Measurements from ENCODE around the gene SCN5A.
A peak's percentile ranks its signal among the peaks of the same experiment; 100 is the strongest.

Gene SCN5A

DNA sequence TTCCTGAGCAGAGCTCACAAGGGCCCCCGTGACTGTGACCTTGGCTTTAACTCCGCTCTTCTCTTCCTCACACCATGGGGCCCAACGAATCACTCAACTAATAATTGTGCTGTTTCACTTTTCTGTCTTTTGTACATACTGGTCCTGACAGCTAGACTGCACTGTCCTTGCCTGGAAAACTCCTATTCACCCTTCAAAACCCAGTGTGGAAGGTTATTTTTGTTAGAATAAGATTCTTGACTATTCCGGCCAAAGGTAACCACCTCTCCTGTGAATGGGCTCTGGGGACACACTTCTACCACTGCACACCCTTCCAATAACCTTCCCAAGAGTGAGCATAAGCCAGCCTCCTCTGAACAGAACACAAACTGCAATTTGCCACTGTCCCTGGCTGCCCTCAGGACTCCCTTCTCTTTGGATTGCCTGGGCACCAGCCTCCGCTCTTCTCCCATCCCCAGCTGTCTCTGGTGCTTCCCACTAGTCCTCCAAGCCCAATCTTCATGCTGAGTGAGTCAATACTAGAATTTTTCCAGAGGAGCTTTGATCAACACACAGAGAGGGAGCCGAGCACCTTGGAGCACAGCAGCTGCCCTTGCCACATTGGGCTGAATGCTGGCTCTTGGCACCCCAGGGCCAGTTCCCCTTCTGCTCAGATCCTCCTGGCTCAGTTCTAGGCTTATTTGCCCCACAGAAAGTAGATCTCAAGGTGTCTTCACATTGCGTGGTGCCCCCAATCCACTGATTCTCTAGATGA, 2.1 kb downstream of the SCN5A start:
- DNase-seq (ENCODE audit: low spot score) = no peak

DNA sequence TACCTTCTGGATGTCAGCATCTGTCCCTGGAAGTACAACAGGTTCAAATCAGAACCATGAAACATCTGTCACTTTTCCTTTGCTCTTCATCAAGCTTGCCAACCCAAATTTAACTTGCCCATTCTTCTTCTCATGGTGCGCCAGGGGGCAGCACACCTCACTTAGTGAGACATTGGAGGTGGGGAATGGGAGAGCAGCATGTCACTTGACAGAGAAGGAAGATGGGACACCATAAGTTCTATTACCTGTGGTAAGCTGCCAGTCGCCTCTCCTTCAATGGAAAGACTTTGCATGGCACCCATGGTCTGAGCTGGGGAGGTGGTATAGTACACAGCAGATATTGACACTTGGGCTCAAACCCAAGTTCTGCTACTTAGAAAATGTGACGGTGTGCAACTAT, 2.9 kb downstream of the SCN5A start:
- DNase-seq (ENCODE audit: low spot score) = peak; percentile 44

DNA sequence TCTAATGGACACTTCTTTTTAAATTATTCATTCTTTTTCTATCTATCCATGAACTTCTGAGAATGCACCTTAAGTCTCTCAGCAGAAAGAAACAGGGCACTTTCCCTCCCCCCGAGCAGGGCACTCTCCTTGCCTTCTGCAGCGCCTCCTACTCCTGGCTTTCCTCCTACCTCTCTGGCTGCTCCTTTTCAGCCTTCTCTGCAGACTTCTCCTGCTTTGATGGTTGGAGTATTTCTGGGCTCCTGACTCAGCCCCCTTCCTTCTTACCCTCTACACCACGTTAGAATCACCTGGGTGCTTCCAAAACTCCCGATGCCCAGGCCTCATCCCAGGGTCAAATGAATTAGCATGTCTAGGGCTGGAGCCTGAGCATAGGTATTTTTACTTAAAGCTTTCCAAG, 3.4 kb downstream of the SCN5A start:
- no peak for DNase-seq (ENCODE audit: low spot score)

DNA sequence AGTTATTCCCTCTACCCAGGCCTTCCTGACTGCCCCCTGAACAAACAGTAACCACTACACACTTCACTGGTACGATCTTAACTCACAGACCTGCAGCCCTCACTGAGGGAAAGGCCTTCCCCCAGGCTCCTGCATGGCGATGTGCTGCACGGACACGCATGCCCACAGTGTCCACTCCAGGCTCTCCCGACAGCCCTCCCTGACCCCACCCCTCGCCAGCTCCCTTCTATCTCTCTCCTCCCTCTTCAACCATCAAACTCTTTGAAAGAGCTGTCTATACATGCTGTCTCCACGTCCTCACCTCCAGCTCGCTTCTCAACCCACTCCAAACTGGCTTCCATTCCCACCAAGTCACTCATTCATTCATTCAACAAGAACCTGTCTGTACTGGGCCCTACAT, 3.9 kb downstream of the SCN5A start:
- peak; percentile 2 for DNase-seq (ENCODE audit: low spot score)

DNA sequence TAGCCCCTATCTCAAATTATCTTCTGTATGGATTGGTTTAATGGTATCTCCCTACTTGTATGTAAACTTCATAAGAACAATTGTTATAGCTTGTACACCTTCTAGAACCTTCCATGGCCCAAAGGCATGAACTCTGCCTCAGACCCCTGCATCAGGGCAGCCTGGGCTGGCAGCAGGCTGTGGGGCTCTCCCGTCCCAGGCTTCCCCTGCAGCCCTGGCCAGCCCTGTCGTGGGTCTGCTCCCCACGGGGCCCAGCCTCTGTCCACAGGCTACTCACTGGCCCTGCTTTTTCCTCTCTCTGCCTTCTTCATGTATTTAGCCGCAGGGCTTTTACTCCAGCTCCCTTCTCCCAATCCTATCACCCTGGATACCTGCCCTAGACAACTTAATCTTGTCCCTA, 4.4 kb downstream of the SCN5A start:
- DNase-seq (ENCODE audit: low spot score) = peak; percentile 38

DNA sequence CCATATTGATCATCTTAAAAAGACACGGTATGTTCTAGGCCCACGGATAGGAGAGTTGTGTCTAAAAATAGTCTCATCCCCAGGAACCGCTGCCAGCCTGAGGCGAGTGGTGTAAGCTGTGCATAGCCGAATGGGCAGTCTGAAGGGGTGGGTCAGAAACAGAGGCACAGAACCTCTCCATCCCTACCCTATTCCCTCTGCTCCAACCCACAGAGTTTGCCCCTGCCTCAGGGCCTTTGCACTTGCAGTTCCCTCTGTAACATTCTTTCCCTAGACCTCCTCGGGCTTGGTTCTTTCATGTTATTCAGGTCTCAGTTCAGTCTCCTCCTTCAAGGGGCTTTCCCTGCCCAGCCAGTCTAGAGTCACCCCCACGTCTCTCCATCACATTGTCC, 4.8 kb downstream of the SCN5A start:
- peak; percentile 34 for DNase-seq (ENCODE audit: low spot score)

DNA sequence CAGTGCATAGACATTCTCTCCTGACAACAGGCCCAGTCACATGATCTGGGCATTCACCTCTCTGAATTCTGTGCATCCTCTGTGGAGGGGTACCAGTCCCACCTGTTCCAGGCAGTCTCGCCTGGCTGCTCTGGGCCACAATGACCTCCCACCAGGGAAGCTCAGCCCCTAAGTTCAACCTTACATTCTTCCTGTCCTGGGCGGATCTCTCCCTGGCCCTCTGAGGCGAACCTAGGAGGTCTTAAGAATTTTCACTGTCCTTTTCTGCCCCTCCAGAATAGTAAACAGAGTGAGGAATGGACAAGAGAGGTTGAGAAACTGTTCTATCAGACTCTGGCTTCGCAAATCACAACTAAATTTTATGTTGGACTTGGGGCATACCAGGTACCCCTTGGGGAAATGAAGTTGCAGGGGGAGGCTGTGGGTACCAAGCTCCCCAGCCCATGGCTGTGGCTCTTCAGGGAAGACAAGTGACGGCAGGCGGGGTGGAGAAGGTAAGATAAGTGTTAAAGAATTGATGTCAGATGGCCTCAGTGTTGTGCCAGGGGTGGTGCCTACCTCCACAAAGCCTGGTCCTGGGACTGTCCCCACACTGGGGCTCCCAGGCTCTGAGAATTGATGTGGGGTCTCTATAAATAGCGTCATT, 5.3 kb downstream of the SCN5A start:
- peak; percentile 48 for DNase-seq (ENCODE audit: low spot score)

DNA sequence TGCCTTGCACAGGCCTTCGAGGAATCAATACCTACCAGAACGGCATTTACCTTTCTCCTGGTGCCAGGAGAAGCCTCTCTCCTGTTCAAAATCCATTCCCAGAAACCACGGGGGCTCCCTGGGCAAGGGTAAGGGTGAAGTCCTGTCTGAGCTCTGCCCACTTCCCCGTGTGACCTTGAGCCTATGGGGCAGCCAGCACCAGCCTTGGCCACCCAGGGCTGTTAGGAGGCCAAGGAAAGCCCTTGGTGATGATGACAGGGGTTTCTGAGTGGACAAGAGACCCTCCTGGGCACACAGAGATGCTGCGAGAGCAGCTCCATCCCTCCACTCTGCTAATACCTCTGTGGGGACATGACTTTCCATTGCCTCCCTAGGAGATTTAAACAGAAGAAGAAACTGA, 5.9 kb downstream of the SCN5A start:
- DNase-seq (ENCODE audit: low spot score) = peak; percentile 6

DNA sequence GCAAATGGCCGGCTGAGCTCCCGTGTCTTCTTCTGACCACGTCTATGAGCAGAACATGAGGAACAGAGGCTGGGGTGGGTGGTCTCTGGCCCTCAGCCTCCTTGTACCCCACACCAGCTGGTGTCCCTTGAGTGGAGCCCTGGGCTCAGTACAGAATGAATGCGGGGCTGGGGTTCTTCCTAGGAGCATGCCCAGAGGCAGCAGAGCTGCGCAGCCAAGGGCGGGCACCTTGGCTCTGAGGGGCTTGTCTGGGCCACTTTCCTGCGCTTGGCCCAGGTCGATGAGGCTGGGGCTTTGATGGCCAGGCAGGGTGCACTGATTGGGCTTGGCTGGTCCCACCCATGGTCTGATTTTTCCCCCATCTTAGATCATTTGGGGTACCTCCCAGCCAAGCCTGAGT, 6.4 kb downstream of the SCN5A start:
- DNase-seq (ENCODE audit: low spot score) = peak; percentile 18

DNA sequence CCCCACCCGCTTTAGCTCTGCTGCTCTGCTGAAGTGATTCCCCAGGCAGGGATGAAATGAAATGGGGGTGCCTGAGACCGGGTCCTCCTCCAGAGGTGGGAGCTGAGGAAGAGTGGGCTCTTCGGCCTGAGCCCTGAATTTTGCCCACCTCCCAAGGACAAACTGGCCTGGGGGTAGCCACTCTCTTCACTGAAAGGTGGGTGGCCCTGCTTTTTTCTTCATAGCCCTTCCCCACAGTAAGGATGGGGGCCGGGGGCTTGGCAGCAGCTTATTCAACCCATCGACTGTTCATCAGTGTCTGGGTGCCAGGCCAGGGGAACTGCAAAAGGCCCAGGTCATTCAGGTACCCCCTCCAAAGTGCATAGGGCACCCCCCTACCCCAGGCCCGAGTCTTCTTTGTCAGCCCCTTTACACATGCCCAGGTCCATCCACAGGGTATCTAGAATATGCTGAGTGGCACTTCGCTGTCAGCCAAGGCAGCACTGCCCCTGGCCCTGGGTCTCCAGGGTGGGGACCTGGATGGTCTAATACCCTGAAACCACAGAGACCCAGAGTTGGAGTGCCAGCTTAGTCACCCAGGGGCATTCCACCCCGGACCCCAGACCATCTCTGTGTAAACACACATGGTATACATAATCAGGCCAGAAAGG, 7.9 kb downstream of the SCN5A start:
- DNase-seq (ENCODE audit: low spot score) = peak; percentile 37

DNA sequence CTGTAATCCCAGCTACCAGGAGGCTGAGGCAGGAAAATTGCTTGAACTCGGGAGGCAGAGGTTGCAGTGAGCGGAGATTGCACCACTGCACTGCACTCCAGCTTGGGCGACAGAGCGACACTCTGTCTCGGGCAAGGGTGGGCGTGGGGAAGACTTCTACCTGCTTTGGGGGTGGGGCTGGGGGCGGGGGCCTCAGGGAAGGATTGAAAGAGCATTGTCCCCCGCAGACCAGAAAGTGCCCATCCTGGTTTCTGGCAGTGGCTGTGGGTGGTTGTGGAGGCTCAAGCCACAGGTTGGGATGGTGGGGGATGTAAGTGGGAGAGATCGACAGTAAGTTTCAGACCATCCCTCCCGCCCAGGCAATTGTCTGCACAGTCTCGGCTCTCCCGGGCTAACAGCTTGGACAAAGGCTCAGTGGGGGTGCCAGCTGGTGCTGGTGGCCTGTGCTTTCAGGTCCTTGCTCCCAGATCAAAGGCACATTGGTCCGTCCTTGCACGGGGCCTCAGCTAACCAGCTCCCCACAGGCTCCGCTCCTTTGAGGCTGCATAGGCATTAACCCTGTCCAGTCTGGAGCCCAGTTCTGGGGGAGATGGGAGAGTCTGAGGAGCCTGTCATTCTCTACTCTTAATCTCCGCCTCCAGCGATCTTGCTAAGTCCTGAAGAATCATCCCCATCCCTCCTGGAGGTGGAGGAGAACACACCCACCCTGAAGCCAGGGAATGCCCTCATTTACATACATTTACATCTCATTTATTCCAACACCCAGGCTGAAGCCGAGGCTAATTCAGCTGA, 8.6 kb downstream of the SCN5A start:
- no peak for DNase-seq (ENCODE audit: low spot score)

DNA sequence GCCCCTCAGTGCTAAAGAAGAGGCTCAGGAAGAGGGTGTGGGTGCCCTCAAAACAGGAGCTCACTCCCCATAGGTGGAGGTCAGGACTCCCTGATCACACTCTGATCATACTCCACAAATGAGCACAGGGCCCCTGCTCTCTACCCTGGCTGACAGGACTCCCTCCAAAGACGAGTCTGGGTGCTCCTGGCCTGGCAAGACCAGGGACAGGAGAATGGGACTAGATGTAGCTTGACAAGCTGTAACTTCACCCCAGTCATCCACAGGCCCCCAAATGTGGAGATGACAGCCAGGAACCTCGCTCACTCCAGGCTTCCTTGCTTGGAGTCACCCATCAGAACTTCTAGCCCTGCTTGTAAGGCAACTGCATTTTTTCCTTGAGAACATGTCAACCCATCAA, 11.1 kb downstream of the SCN5A start:
- DNase-seq (ENCODE audit: low spot score) = no peak

DNA sequence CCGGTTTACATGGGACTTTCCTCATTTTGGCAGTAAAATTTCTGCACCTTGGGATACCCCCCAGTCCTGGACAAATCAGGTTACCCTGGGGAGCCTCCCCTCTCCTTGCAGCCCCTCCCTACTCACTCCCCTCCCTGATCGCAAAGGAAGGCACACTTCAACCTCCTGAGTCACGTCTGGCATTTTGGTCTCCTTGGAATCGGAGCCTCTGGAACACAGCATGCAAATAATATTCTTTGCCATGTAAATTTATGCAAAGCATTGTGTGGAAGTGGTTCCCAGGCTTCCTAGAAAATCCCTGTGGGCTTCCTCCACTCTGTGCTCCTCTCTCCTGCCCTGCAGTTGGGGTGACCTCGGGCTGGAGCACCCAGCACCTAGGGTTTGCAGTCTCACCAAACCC, 11.6 kb downstream of the SCN5A start:
- DNase-seq (ENCODE audit: low spot score) = no peak

DNA sequence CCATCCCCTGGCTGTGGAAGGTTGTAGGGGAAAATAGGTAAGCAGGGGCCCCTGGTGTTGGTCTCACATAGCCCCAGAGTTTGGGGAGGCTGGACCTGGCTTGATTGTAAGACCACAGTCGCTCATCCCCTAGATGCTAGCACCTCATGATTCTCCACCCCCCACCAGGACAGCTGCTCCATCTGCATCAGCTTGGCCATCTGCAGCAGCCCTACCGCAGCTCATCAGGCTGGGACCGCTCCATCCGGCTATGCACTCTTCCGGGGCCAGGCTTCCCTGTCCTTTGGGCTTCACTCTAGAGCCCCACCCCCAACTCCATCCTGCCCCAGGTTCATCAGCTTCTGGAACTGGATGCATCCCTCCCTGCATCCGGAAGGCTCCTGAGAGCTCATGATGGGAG, 12.6 kb downstream of the SCN5A start:
- DNase-seq (ENCODE audit: low spot score) = no peak

DNA sequence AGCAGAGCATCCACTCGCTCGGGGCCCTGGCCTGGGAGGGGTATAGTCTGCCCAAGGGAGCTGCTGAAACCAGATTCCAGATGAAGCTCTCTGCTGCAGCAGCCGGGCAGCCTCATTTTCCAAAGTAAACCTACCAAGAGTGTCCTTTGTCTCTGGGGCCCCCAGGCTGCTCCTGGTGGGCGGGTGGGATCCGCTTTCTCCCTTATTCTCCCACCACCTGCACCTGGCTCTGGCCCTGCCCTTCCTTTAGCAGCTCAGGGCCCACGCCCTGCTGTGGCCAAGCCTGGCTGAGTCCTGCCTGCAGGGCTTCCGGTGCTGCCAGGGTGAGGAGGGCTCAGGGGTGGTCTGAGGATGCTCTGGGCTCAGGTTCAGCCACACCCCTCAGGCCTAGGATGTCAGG, 13.0 kb downstream of the SCN5A start:
- no peak for DNase-seq (ENCODE audit: low spot score)

DNA sequence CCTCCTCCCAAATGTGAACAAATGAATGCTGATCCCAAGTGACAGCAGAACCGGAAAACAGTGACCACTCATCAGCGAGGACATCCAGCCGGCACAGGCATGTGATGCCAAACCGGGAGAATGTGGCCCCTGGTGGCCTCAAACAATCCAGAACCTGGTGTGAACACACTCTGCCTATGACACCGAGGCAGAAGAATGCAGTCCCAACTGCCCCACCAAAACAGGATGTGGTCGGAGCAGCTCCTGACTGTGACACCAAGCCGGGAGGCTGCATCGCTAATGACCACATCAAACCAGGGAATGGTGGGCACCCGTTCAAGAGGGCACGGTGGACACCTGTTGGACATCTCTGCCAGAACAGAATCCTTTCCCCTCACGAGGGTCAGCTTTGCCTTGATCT, 15.4 kb downstream of the SCN5A start:
- DNase-seq (ENCODE audit: low spot score) = no peak

DNA sequence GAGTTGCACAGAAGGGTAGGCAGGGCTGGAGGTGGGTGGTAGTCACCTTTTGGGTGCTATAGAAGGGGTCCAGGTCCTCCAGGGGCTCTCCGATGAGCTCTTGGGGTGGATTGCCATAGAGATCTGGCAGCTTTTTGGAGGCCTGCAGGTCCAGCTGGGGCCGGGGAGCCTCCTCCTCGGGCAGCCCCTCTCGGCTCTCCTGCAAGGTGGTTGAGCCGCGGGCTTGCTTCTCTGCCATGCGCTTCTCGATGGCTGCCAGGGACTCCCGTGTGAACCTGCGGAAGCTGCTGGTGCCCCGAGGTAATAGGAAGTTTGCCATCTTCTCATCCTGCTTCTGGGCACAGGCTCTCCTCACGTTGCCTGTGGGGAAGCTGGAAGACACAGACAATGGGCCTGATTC, 16.5 kb downstream of the SCN5A start:
- DNase-seq (ENCODE audit: low spot score) = no peak

DNA sequence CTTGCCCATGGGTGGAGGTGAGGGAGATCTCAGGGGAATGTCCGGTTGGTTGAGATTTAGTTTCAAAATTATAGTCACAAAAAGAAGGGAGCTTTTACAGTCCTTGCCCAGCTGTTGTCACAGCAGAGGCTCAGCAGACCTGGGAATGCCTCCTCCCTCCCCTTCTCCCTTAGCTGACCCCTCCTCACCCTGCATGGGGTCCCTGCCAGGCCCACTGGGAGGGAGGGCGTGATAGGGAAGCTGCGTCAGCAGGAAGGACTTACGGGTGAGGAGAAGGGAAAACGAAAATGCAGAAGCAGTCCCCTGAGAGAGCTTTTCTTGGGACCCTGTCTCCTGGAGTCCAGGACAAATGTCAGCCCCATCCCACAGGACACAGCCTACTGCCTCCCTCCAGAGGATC, 18.9 kb downstream of the SCN5A start:
- no peak for DNase-seq (ENCODE audit: low spot score)

DNA sequence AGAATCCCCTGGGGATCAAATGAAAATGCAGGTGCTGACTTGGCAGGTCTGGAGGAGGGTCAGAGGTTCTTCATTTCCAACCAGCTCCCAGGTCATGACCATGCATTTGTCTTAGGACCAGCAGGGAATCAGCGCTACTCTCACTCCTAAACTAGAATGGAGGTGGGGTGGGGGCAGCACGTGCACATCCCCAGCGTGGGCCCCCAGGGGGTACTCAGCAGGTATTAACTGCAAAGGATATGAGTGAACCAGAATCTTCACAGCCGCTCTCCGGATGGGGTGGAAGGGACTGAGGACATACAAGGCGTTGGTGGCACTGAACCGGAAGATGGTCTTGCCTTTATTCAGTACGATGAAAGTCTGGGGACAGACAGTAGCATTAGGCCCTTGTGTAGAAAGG, 19.4 kb downstream of the SCN5A start:
- DNase-seq (ENCODE audit: low spot score) = no peak

DNA sequence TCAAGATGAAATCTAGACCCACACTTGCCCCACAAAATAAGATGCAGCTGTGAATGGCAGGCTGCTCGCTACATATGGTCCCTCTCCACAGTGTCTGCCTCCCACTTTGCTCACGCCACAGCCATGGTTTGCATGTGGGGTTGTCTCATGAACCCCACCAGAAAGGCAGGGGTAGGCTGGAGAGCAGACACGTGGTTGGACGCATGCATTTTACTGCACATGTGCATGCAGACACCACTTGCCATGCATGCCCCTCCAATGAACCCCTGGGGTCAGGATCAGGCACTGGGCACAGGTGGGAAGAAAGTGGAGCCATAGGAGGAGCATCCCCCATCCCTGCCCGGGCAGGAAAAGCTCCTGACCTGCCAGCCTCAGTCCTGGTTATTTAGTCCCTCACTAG, 20.7 kb downstream of the SCN5A start:
- no peak for DNase-seq (ENCODE audit: low spot score)

DNA sequence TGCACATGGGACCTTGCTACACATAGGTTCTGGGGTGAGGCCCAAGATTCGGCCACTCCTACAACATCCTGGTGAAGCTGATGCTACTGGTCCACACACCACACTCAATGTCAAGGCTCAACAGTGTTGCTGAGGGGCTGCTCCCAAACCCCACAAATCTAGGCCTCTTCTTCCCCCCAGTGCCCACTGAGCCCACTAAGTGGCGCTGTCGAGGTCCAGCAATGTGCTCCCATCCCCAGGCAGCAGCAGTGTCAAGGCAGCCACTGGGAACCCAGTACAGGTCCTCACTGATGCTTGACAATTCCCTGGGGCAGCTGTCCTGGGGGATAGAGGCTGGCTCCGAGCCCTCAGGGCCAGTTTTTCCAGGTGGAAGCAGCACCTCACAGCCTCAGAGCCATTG, 21.5 kb downstream of the SCN5A start:
- DNase-seq (ENCODE audit: low spot score) = no peak

DNA sequence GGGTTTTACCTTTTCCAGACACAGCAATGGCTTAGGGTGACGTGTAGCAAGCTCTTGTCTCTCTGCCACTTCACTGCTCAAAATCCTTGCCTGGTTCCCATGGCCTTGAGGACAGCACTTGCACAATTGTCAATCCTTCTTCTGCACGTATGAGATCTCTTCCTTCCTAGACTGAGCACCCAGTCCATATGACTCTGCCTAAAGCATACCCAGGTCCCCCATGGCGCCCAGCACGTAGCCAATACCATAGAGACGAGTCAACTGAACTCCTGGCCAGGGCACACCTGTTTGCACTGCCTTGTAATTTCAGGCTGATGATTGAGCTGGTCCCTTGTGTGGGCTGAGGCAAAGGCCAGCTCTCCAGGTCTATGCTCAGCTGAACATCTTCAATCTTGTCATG, 23.3 kb downstream of the SCN5A start:
- no peak for DNase-seq (ENCODE audit: low spot score)

DNA sequence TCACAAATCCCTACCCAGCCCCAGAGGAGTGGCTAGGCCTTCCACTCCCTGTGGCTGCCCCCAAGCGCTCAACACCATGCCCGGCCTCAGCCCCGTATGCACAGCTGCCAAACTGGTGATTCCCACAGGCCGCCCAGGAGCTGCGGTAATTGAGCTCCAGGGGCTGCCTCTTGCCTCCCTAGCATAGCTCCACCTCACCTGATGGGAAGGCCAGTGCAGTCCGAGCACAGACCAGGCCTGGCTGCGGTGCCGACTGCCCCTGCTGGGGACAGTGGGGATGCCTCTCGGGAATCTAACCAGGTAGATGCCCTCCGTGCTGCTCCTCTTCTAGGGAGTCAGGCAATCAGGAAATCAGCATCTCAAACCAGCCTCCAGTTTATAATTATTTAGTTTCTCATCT, 25.9 kb downstream of the SCN5A start:
- DNase-seq (ENCODE audit: low spot score) = no peak

Data from left forelimb (tissue), 1 donor.